ENCODE data around the gene RAB29.

Gene RAB29

DNA sequence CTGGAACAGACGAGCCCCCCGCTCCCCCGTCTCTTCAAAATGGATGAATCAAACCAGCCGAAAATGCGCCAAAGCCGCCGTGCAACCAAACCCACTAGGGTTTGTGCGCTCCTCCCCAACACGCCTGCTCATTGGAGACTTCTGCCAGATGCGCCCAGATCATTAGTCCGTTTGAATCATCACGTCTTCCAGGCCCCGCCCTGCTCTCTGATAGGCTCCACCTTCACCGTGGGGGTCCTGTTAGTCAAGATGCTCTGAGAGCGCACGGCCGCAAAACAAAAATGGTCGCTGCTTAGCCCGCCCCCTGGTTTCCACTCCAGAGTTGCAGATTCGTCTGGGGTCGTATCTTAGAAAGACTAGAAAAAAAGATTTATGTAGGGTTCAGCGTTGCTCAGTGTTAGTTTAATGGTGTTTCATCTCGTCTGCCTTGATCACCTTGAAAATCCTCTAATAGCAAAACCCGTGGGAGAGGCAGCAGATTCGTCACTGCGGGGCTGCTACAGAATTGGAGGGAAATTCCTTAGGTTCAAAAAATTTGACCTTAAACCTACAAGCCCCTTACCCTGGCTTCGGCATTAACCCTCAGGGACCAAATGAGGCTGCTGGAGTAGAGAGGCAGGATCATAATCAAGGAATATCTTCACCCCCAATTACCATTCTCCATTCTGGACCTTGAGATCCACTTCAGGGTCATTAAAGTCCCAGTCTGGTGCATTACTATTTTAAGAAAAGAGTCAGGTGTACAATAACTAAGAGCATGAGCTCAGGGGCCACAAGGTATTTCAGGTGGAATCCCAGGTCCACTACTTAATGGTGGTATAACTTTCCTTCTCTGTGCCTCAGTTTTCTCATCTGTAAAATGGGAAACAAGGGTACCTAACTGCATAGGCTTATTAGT, 24.9 kb downstream of the RAB29 start, which contains the start of gene NUCKS1 (continued):
- TF ChIP-seq, protein P1, sequence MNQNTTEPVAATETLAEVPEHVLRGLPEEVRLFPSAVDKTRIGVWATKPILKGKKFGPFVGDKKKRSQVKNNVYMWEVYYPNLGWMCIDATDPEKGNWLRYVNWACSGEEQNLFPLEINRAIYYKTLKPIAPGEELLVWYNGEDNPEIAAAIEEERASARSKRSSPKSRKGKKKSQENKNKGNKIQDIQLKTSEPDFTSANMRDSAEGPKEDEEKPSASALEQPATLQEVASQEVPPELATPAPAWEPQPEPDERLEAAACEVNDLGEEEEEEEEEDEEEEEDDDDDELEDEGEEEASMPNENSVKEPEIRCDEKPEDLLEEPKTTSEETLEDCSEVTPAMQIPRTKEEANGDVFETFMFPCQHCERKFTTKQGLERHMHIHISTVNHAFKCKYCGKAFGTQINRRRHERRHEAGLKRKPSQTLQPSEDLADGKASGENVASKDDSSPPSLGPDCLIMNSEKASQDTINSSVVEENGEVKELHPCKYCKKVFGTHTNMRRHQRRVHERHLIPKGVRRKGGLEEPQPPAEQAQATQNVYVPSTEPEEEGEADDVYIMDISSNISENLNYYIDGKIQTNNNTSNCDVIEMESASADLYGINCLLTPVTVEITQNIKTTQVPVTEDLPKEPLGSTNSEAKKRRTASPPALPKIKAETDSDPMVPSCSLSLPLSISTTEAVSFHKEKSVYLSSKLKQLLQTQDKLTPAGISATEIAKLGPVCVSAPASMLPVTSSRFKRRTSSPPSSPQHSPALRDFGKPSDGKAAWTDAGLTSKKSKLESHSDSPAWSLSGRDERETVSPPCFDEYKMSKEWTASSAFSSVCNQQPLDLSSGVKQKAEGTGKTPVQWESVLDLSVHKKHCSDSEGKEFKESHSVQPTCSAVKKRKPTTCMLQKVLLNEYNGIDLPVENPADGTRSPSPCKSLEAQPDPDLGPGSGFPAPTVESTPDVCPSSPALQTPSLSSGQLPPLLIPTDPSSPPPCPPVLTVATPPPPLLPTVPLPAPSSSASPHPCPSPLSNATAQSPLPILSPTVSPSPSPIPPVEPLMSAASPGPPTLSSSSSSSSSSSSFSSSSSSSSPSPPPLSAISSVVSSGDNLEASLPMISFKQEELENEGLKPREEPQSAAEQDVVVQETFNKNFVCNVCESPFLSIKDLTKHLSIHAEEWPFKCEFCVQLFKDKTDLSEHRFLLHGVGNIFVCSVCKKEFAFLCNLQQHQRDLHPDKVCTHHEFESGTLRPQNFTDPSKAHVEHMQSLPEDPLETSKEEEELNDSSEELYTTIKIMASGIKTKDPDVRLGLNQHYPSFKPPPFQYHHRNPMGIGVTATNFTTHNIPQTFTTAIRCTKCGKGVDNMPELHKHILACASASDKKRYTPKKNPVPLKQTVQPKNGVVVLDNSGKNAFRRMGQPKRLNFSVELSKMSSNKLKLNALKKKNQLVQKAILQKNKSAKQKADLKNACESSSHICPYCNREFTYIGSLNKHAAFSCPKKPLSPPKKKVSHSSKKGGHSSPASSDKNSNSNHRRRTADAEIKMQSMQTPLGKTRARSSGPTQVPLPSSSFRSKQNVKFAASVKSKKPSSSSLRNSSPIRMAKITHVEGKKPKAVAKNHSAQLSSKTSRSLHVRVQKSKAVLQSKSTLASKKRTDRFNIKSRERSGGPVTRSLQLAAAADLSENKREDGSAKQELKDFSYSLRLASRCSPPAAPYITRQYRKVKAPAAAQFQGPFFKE (tag by site-specific recombination; IDR thresholded peaks at IDR 0.05; ENCODE audit: borderline replicate concordance): no peak
- TF ChIP-seq ZNF600 (tag by site-specific recombination; IDR thresholded peaks at IDR 0.05) (no peak; the same call in 1 of the 2 replicates), ZNF354C (tag by site-specific recombination; IDR thresholded peaks at IDR 0.05; ENCODE audit: borderline replicate concordance, low read depth) (no peak), ZBTB21 (tag by site-specific recombination; IDR thresholded peaks at IDR 0.05) (0 out of 2 replicates have a peak, but pooled peaks have one; percentile 48), ZNF19 (tag by site-specific recombination; IDR thresholded peaks at IDR 0.05; ENCODE audit: low read depth) (no peak), MEIS1 (CRISPR knock-in tag; IDR thresholded peaks at IDR 0.05; ENCODE audit: borderline replicate concordance) (no peak), ZNF140 (tag by site-specific recombination; IDR thresholded peaks at IDR 0.05) (no peak), ZNF10 (tag by site-specific recombination; IDR thresholded peaks at IDR 0.05) (peak; percentile 69), ZNF157 (tag by site-specific recombination; IDR thresholded peaks at IDR 0.05) (no peak), ZNF16 (tag by site-specific recombination; IDR thresholded peaks at IDR 0.05; ENCODE audit: low read depth) (no peak), TCF7L2 (IDR thresholded peaks at IDR 0.05; ENCODE audit: borderline replicate concordance, low read depth, low read length) (no peak), ZNF274 (IDR thresholded peaks at IDR 0.05; ENCODE audit: low read length) (no peak), ZNF274 (tag by site-specific recombination; IDR thresholded peaks at IDR 0.05; ENCODE audit: borderline replicate concordance) (no peak), GLIS2 (tag by site-specific recombination; IDR thresholded peaks at IDR 0.05) (peak; percentile 92), ZNF155 (tag by site-specific recombination; IDR thresholded peaks at IDR 0.05) (no peak), ZNF530 (tag by site-specific recombination; IDR thresholded peaks at IDR 0.05; ENCODE audit: low read depth) (no peak), ZNF132 (tag by site-specific recombination; IDR thresholded peaks at IDR 0.05; ENCODE audit: borderline replicate concordance) (no peak), ZNF169 (tag by site-specific recombination; IDR thresholded peaks at IDR 0.05) (no peak), ZNF791 (tag by site-specific recombination; IDR thresholded peaks at IDR 0.05) (no peak)
- TF ChIP-seq, protein P2, sequence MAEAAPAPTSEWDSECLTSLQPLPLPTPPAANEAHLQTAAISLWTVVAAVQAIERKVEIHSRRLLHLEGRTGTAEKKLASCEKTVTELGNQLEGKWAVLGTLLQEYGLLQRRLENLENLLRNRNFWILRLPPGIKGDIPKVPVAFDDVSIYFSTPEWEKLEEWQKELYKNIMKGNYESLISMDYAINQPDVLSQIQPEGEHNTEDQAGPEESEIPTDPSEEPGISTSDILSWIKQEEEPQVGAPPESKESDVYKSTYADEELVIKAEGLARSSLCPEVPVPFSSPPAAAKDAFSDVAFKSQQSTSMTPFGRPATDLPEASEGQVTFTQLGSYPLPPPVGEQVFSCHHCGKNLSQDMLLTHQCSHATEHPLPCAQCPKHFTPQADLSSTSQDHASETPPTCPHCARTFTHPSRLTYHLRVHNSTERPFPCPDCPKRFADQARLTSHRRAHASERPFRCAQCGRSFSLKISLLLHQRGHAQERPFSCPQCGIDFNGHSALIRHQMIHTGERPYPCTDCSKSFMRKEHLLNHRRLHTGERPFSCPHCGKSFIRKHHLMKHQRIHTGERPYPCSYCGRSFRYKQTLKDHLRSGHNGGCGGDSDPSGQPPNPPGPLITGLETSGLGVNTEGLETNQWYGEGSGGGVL (tag by site-specific recombination; IDR thresholded peaks at IDR 0.05): peak; percentile 38; the same call in 1 of the 2 replicates
- TF ChIP-seq, protein P3, sequence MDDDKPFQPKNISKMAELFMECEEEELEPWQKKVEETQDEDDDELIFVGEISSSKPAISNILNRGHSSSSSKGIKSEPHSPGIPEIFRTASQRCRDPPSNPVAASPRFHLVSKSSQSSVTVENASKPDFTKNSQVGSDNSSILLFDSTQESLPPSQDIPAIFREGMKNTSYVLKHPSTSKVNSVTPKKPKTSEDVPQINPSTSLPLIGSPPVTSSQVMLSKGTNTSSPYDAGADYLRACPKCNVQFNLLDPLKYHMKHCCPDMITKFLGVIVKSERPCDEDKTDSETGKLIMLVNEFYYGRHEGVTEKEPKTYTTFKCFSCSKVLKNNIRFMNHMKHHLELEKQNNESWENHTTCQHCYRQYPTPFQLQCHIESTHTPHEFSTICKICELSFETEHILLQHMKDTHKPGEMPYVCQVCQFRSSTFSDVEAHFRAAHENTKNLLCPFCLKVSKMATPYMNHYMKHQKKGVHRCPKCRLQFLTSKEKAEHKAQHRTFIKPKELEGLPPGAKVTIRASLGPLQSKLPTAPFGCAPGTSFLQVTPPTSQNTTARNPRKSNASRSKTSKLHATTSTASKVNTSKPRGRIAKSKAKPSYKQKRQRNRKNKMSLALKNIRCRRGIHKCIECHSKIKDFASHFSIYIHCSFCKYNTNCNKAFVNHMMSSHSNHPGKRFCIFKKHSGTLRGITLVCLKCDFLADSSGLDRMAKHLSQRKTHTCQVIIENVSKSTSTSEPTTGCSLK (tag by site-specific recombination; IDR thresholded peaks at IDR 0.05): no peak
- TF ChIP-seq, protein P4, sequence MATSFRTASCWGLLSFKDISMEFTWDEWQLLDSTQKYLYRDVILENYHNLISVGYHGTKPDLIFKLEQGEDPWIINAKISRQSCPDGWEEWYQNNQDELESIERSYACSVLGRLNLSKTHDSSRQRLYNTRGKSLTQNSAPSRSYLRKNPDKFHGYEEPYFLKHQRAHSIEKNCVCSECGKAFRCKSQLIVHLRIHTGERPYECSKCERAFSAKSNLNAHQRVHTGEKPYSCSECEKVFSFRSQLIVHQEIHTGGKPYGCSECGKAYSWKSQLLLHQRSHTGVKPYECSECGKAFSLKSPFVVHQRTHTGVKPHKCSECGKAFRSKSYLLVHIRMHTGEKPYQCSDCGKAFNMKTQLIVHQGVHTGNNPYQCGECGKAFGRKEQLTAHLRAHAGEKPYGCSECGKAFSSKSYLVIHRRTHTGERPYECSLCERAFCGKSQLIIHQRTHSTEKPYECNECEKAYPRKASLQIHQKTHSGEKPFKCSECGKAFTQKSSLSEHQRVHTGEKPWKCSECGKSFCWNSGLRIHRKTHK (tag by site-specific recombination; IDR thresholded peaks at IDR 0.05): peak; percentile 11; the same call in 1 of the 2 replicates
- TF ChIP-seq, protein P5, sequence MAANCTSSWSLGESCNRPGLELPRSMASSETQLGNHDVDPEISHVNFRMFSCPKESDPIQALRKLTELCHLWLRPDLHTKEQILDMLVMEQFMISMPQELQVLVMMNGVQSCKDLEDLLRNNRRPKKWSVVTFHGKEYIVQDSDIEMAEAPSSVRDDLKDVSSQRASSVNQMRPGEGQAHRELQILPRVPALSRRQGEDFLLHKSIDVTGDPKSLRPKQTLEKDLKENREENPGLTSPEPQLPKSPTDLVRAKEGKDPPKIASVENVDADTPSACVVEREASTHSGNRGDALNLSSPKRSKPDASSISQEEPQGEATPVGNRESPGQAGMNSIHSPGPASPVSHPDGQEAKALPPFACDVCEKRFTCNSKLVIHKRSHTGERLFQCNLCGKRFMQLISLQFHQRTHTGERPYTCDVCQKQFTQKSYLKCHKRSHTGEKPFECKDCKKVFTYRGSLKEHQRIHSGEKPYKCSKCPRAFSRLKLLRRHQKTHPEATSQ (tag by site-specific recombination; IDR thresholded peaks at IDR 0.05): 0 out of 2 replicates have a peak, but pooled peaks have one; percentile 36
- TF ChIP-seq, protein P6, sequence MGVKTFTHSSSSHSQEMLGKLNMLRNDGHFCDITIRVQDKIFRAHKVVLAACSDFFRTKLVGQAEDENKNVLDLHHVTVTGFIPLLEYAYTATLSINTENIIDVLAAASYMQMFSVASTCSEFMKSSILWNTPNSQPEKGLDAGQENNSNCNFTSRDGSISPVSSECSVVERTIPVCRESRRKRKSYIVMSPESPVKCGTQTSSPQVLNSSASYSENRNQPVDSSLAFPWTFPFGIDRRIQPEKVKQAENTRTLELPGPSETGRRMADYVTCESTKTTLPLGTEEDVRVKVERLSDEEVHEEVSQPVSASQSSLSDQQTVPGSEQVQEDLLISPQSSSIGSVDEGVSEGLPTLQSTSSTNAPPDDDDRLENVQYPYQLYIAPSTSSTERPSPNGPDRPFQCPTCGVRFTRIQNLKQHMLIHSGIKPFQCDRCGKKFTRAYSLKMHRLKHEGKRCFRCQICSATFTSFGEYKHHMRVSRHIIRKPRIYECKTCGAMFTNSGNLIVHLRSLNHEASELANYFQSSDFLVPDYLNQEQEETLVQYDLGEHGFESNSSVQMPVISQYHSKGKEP (tag by site-specific recombination; IDR thresholded peaks at IDR 0.05): 0 out of 2 replicates have a peak, but pooled peaks have one; percentile 30

Data from HEK293 (cell line).